Colonic mucosa (tissue), 4 donors: ENCODE measurements around the gene HELZ. TPM values are rescaled to one million over a fixed set of nuclear protein-coding genes. Genes with fewer than 3 reads are reported as not detected.

ENCODE experiments used
- DNase-seq: peaks from one replicate; pipeline ENCODE4 v3.0.0-alpha.2; 2020
- H3K27ac ChIP-seq: fragments of 200-600 bp; one replicate; pipeline ENCODE4 v1.8.0; 2021
- H3K27me3 ChIP-seq: fragments of 200-600 bp; one replicate; pipeline ENCODE4 v1.8.0; 2021
- H3K36me3 ChIP-seq: fragments of 200-600 bp; one replicate; pipeline ENCODE4 v1.8.0; 2021
- H3K4me1 ChIP-seq: fragments of 200-600 bp; one replicate; pipeline ENCODE4 v1.8.0; 2021; ENCODE audit warnings: mild to moderate bottlenecking
- H3K4me3 ChIP-seq: fragments of 200-600 bp; one replicate; pipeline ENCODE4 v1.8.0; 2021
- H3K9ac ChIP-seq, 2 donors: one replicate each; pipeline ENCODE4 v1.7.0; 2013; ENCODE audit warnings: control low read depth in 2 of 2, low read depth in 2 of 2, low read length in 2 of 2
- H3K9me3 ChIP-seq: fragments of 200-600 bp; one replicate; pipeline ENCODE4 v1.8.0; 2021
- intact Hi-C: fragments of 100-400 bp; cut with DNase I; formaldehyde crosslinking; loops from one replicate; pipeline ENCODE4 v1.14.1; 2022
- total RNA-seq, 2 donors: library from RNA; stranded (reverse); fragmentation: NEBNext Ultra II Directional in 1 of 2; extraction: Animal tissue kit (Norgen Biotek cat#: 25700) in 1 of 2; gene quantifications; one replicate each; pipeline ENCODE4 v1.2.1, GENCODE V29; 2021
- TF ChIP-seq, protein P1 (sequence below): fragments of 200-600 bp; IDR thresholded peaks from one replicate; pipeline ENCODE4 v1.8.0; 2022; ENCODE audit warnings: antibody characterized with exemption, mild to moderate bottlenecking
- donor health status: healthy.
- donor health status: DM: no; HTN: no; CAD: no.
- donor health status: DM: no; HTN: no; CAD: no.

HELZ gene
- total RNA-seq, 2 donors from 2014 or later, result 38.6 to 55.9 TPM

- Histone ChIP-seq H3K27me3 (no peaks in the 10 kb centered on the region), H3K27ac (no peak overlapping the region), H3K9me3 (no peaks in the 10 kb centered on the region), H3K9ac (no peak overlapping the region), H3K36me3 (peaks cover 6% of the 10 kb centered on the region), H3K4me1 (no peaks in the 10 kb centered on the region), H3K4me3 (no peak overlapping the region)
- intact Hi-C loops, result no loop called here
- DNase-seq, result no peak
- TF ChIP-seq, protein P1, sequence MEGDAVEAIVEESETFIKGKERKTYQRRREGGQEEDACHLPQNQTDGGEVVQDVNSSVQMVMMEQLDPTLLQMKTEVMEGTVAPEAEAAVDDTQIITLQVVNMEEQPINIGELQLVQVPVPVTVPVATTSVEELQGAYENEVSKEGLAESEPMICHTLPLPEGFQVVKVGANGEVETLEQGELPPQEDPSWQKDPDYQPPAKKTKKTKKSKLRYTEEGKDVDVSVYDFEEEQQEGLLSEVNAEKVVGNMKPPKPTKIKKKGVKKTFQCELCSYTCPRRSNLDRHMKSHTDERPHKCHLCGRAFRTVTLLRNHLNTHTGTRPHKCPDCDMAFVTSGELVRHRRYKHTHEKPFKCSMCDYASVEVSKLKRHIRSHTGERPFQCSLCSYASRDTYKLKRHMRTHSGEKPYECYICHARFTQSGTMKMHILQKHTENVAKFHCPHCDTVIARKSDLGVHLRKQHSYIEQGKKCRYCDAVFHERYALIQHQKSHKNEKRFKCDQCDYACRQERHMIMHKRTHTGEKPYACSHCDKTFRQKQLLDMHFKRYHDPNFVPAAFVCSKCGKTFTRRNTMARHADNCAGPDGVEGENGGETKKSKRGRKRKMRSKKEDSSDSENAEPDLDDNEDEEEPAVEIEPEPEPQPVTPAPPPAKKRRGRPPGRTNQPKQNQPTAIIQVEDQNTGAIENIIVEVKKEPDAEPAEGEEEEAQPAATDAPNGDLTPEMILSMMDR, result no peak
Observed at GRCh38 chr17:67119102-67119501, 125.9 kb downstream of the HELZ start.

GRCh38 chr17:67116045-67116575 is 128.9 kb downstream of the HELZ start:
- intact Hi-C loops, result no loop called here
- H3K27me3 ChIP-seq, result no peaks in the 10 kb centered on the region
- H3K9me3 ChIP-seq, result no peaks in the 10 kb centered on the region
- DNase-seq, result no peak
- H3K9ac ChIP-seq, result no peak overlapping the region
- H3K4me1 ChIP-seq, result no peaks in the 10 kb centered on the region
- TF ChIP-seq, protein P1, result no peak
- no peak overlapping the region for H3K27ac ChIP-seq
- peaks cover 6% of the 10 kb centered on the region for H3K36me3 ChIP-seq
- H3K4me3 ChIP-seq, result no peak overlapping the region

DNA sequence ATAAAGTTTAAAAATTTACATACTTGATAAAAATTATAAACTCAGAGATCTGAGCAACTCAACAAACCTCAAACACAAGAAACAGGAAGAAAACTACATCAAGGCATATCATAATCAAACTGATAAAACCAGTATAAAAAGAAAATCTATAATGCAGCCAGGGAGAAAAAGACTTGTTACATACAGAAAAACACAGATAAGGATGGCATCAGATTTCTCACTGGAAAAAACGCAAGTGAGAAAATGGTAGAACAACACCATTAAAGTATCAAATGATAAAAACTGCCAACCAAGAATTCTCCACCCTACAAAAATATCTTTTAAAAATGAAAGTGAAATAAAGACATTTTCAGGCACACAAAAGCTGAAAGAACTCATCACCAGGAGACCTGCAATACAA is 129.6 kb downstream of the HELZ start:
- H3K36me3 ChIP-seq, result peaks cover 2% of the 10 kb centered on the region
- intact Hi-C loops, result no loop called here
- H3K9me3 ChIP-seq, result no peaks in the 10 kb centered on the region
- no peak overlapping the region for H3K4me3 ChIP-seq
- no peak for DNase-seq
- TF ChIP-seq, protein P1, result no peak
- H3K4me1 ChIP-seq, result no peaks in the 10 kb centered on the region
- no peak overlapping the region for H3K27ac ChIP-seq
- no peak overlapping the region for H3K9ac ChIP-seq
- H3K27me3 ChIP-seq, result no peaks in the 10 kb centered on the region

DNA sequence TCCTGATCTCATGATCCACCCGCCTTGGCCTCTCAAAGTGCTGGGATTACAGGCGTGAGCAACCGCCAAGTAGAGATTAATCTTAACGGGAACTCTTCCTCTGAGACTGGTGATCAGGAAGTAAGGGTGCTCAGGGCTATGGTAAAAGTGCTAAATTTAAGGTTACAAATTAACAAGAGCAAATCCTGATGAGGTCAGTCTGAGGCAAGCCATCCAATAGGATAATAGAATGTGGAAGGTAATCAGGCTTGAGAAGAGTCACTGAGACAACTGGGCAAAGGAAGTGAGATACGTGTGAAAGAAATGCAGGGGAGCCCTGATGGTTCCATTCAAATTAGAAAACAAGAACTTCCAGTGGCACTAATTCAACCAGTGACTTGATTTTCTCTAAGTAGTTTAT is 131.5 kb downstream of the HELZ start:
- DNase-seq, result no peak
- TF ChIP-seq, protein P1, result no peak
- H3K9me3 ChIP-seq, result no peaks in the 10 kb centered on the region
- no peak overlapping the region for H3K9ac ChIP-seq
- no peaks in the 10 kb centered on the region for H3K27me3 ChIP-seq
- H3K27ac ChIP-seq, result no peak overlapping the region
- intact Hi-C loops, result no loop called here
- H3K4me1 ChIP-seq, result no peaks in the 10 kb centered on the region
- H3K36me3 ChIP-seq, result peaks cover 6% of the 10 kb centered on the region
- no peak overlapping the region for H3K4me3 ChIP-seq

DNA sequence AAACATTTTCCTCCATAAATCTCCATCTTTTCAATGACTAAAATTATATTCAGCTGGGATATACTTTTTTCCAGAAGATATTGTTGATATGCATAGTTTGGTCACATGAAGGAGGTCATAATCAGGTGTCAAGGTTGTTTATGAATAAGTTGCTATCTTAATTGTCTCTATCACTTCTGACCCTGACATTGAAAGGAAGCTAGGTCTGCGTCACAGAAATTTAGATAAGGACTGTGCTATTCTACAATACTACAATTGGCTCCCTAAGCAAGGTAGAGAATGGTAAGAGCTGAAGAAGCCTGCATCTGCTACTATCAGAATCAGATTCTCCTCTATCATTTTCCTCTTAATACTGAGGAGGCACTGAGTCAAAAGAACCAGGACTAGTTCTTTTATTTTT is 133.2 kb downstream of the HELZ start:
- Histone ChIP-seq H3K27me3 (no peaks in the 10 kb centered on the region), H3K27ac (no peak overlapping the region), H3K4me3 (no peak overlapping the region), H3K9ac (no peak overlapping the region), H3K36me3 (peaks cover 10% of the 10 kb centered on the region), H3K4me1 (no peaks in the 10 kb centered on the region), H3K9me3 (no peaks in the 10 kb centered on the region)
- TF ChIP-seq, protein P1, result no peak
- no peak for DNase-seq
- intact Hi-C loops, result no loop called here
